Renal cortical epithelial cell (primary cell): ENCODE measurements around the gene STK32C. TPM values are rescaled to one million over a fixed set of nuclear protein-coding genes. Genes with fewer than 3 reads are reported as not detected.
"Not testable (repeated sequence)": the region's sequence is repeated elsewhere in the genome, so short reads cannot be mapped to it uniquely, and the experiment has no call there.

Source experiments
- DNase-seq: peaks from one replicate; pipeline ENCODE4 v3.0.0-alpha.2; 2011; ENCODE audit warnings: low read depth
- total RNA-seq: library from RNA; depleted of rRNA; stranded (reverse); fragments of >200 nt; gene quantifications from 2 replicates; pipeline ENCODE4 v1.2.3, GENCODE V29; 2014

STK32C gene
- total RNA-seq, 1 donor from 2014 or later = 9.2 TPM

GRCh38 chr10:132169031-132169765, 138.6 kb downstream of the STK32C start:
- no peak for DNase-seq

GRCh38 chr10:132168571-132169030, 139.1 kb downstream of the STK32C start:
- DNase-seq = no peak

GRCh38 chr10:132167976-132168375, 139.8 kb downstream of the STK32C start:
- no peak for DNase-seq

- DNase-seq = no peak
These were observed 140.6 kb downstream of the STK32C start for GRCh38 chr10:132167041-132167674.

- no peak for DNase-seq
These were observed 141.4 kb downstream of the STK32C start for GRCh38 chr10:132166216-132166950.

GRCh38 chr10:132165416-132165980, 142.3 kb downstream of the STK32C start:
- DNase-seq = no peak

GRCh38 chr10:132164761-132165278, 142.9 kb downstream of the STK32C start:
- no peak for DNase-seq

GRCh38 chr10:132163826-132164515, 143.8 kb downstream of the STK32C start:
- DNase-seq = no peak

- no peak for DNase-seq
These were observed 144.4 kb downstream of the STK32C start for GRCh38 chr10:132163278-132163765.

GRCh38 chr10:132162590-132163277, 145.0 kb downstream of the STK32C start:
- no peak for DNase-seq

- DNase-seq = no peak
These were observed 145.7 kb downstream of the STK32C start for GRCh38 chr10:132162021-132162531.

- DNase-seq = not testable (repeated sequence)
These were observed 146.7 kb downstream of the STK32C start for GRCh38 chr10:132160834-132161622.

GRCh38 chr10:132160231-132160630, 147.5 kb downstream of the STK32C start:
- not testable (repeated sequence) for DNase-seq

GRCh38 chr10:132159302-132160230, 148.2 kb downstream of the STK32C start:
- not testable (repeated sequence) for DNase-seq

- DNase-seq = no peak
These were observed 148.9 kb downstream of the STK32C start for GRCh38 chr10:132158823-132159222.

GRCh38 chr10:132158122-132158741, 149.5 kb downstream of the STK32C start:
- no peak for DNase-seq
